NCI-H1694 treated with DMSO at 0.1 percent for 48 hours (cell line): Measurements from ENCODE around the gene IER3IP1.
A peak's percentile ranks its signal among the peaks of the same experiment; 100 is the strongest.
"Not testable (repeated sequence)": the region's sequence is repeated elsewhere in the genome, so short reads cannot be mapped to it uniquely, and the experiment has no call there.

Source experiments
- DNase-seq: peaks from one replicate; lab custom pipeline; 2025; lab: John Stamatoyannopoulos, UW

Gene IER3IP1

GRCh38 chr18:47158404-47158803, 17.8 kb downstream of the IER3IP1 start:
- DNase-seq = not testable (repeated sequence)

- DNase-seq = no peak
Observed at GRCh38 chr18:47151439-47151838, 24.7 kb downstream of the IER3IP1 start.

- DNase-seq = no peak
Observed at GRCh38 chr18:47150824-47151366, 25.3 kb downstream of the IER3IP1 start.

GRCh38 chr18:47150029-47150823, 25.9 kb downstream of the IER3IP1 start, which contains the start of gene HDHD2:
Gene HDHD2, minus strand, starts transcription at chr18:47150500. Its CDS starts 14,061 bp downstream, at chr18:47136439.
- peak; percentile 80 for DNase-seq

GRCh38 chr18:47149457-47150028, 26.6 kb downstream of the IER3IP1 start:
- no peak for DNase-seq

GRCh38 chr18:47146206-47146605, 30.0 kb downstream of the IER3IP1 start:
- DNase-seq = no peak

- no peak for DNase-seq
Observed at GRCh38 chr18:47143899-47144485, 32.2 kb downstream of the IER3IP1 start.

- no peak for DNase-seq
Observed at GRCh38 chr18:47143153-47143552, 33.0 kb downstream of the IER3IP1 start.

- DNase-seq = no peak
Observed at GRCh38 chr18:47141289-47141688, 34.9 kb downstream of the IER3IP1 start.

GRCh38 chr18:47121146-47121545, 55.0 kb downstream of the IER3IP1 start:
- DNase-seq = no peak

GRCh38 chr18:47120428-47120827, 55.7 kb downstream of the IER3IP1 start:
- no peak for DNase-seq

GRCh38 chr18:47118981-47119380, 57.2 kb downstream of the IER3IP1 start:
- no peak for DNase-seq

GRCh38 chr18:47115205-47115604, 61.0 kb downstream of the IER3IP1 start:
- DNase-seq = no peak

- no peak for DNase-seq
Observed at GRCh38 chr18:47113796-47114540, 62.2 kb downstream of the IER3IP1 start.

GRCh38 chr18:47110492-47111274, 65.5 kb downstream of the IER3IP1 start:
- DNase-seq = no peak

- DNase-seq = no peak
Observed at GRCh38 chr18:47109720-47110119, 66.4 kb downstream of the IER3IP1 start.

- no peak for DNase-seq
Observed at GRCh38 chr18:47108998-47109405, 67.2 kb downstream of the IER3IP1 start.

GRCh38 chr18:47108373-47108772, 67.8 kb downstream of the IER3IP1 start:
- DNase-seq = no peak
